ENCODE results near the gene HDHD3. TPM values are rescaled to one million over a fixed set of nuclear protein-coding genes. Genes with fewer than 3 reads are reported as not detected.

Gene HDHD3
- total RNA-seq, 1 experiment from 2014 or later = 78.1 TPM

GRCh38 chr9:113363336-113363735 lies 13.4 kb downstream of the HDHD3 start:
- DNase-seq (ENCODE audit: low spot score) = no peak

- DNase-seq (ENCODE audit: low spot score) = no peak
Measured at GRCh38 chr9:113361304-113362018, 15.3 kb downstream of the HDHD3 start.

GRCh38 chr9:113360242-113360842 lies 16.4 kb downstream of the HDHD3 start:
- DNase-seq (ENCODE audit: low spot score) = no peak

GRCh38 chr9:113359385-113359784 lies 17.4 kb downstream of the HDHD3 start:
- DNase-seq (ENCODE audit: low spot score) = no peak

- DNase-seq (ENCODE audit: low spot score) = no peak
Measured at GRCh38 chr9:113356686-113357292, 20.0 kb downstream of the HDHD3 start.

- DNase-seq (ENCODE audit: low spot score) = peak; percentile 37
Measured at GRCh38 chr9:113355040-113355596, 21.7 kb downstream of the HDHD3 start.

GRCh38 chr9:113352411-113352810 lies 24.4 kb downstream of the HDHD3 start:
- no peak for DNase-seq (ENCODE audit: low spot score)

GRCh38 chr9:113352006-113352405 lies 24.8 kb downstream of the HDHD3 start:
- no peak for DNase-seq (ENCODE audit: low spot score)

GRCh38 chr9:113350937-113351336 lies 25.8 kb downstream of the HDHD3 start:
- DNase-seq (ENCODE audit: low spot score) = no peak

- no peak for DNase-seq (ENCODE audit: low spot score)
Measured at GRCh38 chr9:113350107-113350661, 26.6 kb downstream of the HDHD3 start.

GRCh38 chr9:113349445-113350094 lies 27.2 kb downstream of the HDHD3 start, which contains the start of gene BSPRY:
BSPRY (plus strand) TSS chr9:113349541; CDS start chr9:113349580, 39 bp downstream.
- peak; percentile 63 for DNase-seq (ENCODE audit: low spot score)

GRCh38 chr9:113349066-113349444 lies 27.7 kb downstream of the HDHD3 start:
- DNase-seq (ENCODE audit: low spot score) = no peak

GRCh38 chr9:113348437-113348836 lies 28.3 kb downstream of the HDHD3 start:
- no peak for DNase-seq (ENCODE audit: low spot score)

- DNase-seq (ENCODE audit: low spot score) = no peak
Measured at GRCh38 chr9:113345671-113346070, 31.1 kb downstream of the HDHD3 start.

- DNase-seq (ENCODE audit: low spot score) = no peak
Measured at GRCh38 chr9:113345190-113345589, 31.6 kb downstream of the HDHD3 start.

GRCh38 chr9:113343732-113344231 lies 33.0 kb downstream of the HDHD3 start:
- peak; percentile 36 for DNase-seq (ENCODE audit: low spot score)

GRCh38 chr9:113341712-113342410 lies 34.9 kb downstream of the HDHD3 start:
- peak; percentile 85 for DNase-seq (ENCODE audit: low spot score)

GRCh38 chr9:113340011-113340699 lies 36.6 kb downstream of the HDHD3 start, which contains the start of gene WDR31:
WDR31 (minus strand) TSS chr9:113340275; CDS start chr9:113332022, 8,253 bp downstream.
- peak; percentile 87 for DNase-seq (ENCODE audit: low spot score)

GRCh38 chr9:113337714-113338113 lies 39.1 kb downstream of the HDHD3 start:
- DNase-seq (ENCODE audit: low spot score) = no peak

- no peak for DNase-seq (ENCODE audit: low spot score)
Measured at GRCh38 chr9:113331780-113332179, 45.0 kb downstream of the HDHD3 start.

Measured in HT-29 (cell line).